GM12865 (cell line): ENCODE measurements around the gene ADAM15.

Source experiments
- DNase-seq: peaks from one replicate; pipeline ENCODE4 v3.0.0; 2010; ENCODE audit warnings: low read depth
- H3K4me3 ChIP-seq: 2 replicates; pipeline ENCODE4 v1.5.1; 2011; ENCODE audit warnings: mild to moderate bottlenecking, low read depth, low read length, control low read depth
- TF ChIP-seq, protein P1 (sequence below): IDR thresholded peaks from 2 replicates; pipeline ENCODE4 v1.5.1; 2011; ENCODE audit warnings: low read length, control low read depth, low read depth, inconsistent platforms; ENCODE audit not compliant: insufficient read depth; ENCODE audit errors: missing control alignments

The ADAM15 gene

DNA sequence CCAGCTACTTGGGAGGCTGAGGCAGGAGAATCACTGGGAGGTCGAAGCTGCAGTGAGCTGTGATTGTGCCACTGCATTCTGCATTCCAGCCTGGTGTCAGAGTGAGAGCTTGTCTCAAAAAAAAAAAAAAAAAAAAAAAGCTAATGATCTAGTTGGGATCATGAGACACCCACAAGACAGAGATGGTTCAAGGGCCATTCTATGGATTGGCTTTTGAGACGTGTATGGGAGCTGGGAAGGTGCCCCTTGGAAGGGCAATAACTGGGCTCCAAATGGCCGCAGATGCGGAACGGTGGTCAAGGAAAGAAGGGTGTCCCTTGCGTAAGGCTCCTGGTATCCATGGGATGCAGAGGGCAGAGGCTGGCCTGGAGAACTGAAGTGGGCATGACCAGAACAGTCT is 6.8 kb upstream of the ADAM15 start:
- TF ChIP-seq, protein P1, sequence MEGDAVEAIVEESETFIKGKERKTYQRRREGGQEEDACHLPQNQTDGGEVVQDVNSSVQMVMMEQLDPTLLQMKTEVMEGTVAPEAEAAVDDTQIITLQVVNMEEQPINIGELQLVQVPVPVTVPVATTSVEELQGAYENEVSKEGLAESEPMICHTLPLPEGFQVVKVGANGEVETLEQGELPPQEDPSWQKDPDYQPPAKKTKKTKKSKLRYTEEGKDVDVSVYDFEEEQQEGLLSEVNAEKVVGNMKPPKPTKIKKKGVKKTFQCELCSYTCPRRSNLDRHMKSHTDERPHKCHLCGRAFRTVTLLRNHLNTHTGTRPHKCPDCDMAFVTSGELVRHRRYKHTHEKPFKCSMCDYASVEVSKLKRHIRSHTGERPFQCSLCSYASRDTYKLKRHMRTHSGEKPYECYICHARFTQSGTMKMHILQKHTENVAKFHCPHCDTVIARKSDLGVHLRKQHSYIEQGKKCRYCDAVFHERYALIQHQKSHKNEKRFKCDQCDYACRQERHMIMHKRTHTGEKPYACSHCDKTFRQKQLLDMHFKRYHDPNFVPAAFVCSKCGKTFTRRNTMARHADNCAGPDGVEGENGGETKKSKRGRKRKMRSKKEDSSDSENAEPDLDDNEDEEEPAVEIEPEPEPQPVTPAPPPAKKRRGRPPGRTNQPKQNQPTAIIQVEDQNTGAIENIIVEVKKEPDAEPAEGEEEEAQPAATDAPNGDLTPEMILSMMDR: no peak
- DNase-seq: no peak
- H3K4me3 ChIP-seq: no peak overlapping the region

DNA sequence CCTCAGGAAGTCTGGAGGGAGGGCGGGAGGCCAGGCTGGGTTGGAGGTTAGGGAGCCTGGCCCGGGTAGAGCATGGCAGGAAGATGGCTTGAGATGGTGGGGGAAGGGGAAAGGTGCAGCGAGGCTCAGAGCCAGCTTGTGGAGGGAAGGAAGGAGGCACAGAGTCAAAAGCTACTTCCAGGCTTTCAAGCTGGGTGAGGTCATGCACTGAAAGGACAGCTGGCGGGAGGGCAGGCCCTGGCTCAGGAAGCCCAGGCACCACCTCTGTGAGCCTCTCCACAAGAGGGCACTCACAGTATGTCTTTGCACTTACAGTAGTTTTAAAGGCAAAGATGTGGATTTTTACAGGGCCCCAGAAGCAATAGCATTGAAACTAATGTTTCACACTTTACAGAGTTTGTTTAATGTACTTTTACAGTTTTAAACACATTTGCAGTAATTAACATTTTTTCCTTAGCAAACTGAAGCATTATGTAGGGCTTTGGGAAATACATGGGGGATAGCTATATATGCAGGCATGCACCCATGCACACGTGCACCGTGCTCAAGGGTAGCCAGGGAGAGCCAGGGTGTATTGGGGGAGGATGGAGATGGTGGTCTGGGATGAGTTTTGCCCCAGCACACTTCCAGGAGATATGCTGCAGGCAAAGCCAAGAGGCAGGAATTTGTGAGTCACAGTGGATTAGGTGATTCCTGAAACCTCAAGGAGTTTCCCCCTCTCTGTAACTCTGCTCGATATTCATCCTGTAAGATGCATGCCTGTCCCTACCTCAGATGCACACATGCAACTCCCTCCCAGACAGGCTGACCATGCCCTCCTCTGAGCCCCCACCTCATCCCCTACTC is 6.1 kb upstream of the ADAM15 start:
- no peak overlapping the region for H3K4me3 ChIP-seq
- TF ChIP-seq, protein P1: peak; percentile 68
- peak; percentile 81 for DNase-seq

DNA sequence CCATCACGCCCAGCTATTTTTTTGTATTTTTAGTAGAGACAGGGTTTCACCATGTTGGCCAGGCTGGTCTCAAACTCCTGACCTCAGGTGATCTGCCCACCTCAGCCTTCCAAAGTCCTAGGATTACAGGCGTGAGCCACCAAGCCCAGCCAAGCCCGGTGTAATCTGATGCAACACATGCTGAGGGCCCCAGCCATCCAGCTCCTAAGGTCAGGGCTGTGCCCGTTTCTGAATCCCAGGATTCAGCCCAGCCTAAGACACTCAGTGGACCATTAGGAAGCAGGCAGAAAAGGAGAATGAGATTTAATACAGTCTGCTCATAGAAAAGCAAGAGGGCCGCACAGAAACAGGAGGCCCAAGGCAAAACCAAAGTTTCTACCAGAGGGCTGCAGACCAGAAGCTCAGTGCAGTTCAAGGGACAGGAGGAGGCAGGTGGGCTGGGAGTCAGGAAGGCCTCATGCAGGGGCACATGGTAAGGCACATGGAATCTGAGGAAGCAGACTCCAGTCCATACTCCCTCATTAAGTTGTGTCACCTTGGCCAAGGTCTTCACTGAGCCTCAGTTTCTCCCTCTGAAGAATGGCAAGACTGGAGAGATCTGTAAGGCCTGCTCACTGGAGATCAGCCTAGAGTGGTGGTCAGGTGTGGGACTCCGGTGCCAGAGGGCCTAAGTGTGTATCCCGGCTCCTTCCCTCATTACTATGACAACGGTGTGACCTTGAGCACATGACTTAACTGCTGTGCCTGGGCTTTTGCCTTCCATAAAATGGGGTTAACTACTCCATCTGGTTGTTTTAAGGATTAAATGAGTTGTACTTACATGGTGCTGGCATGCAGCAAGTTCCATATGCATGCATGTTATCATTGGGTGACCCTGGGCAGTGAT is 2.4 kb upstream of the ADAM15 start:
- H3K4me3 ChIP-seq: no peak overlapping the region
- no peak for DNase-seq
- TF ChIP-seq, protein P1: no peak

DNA sequence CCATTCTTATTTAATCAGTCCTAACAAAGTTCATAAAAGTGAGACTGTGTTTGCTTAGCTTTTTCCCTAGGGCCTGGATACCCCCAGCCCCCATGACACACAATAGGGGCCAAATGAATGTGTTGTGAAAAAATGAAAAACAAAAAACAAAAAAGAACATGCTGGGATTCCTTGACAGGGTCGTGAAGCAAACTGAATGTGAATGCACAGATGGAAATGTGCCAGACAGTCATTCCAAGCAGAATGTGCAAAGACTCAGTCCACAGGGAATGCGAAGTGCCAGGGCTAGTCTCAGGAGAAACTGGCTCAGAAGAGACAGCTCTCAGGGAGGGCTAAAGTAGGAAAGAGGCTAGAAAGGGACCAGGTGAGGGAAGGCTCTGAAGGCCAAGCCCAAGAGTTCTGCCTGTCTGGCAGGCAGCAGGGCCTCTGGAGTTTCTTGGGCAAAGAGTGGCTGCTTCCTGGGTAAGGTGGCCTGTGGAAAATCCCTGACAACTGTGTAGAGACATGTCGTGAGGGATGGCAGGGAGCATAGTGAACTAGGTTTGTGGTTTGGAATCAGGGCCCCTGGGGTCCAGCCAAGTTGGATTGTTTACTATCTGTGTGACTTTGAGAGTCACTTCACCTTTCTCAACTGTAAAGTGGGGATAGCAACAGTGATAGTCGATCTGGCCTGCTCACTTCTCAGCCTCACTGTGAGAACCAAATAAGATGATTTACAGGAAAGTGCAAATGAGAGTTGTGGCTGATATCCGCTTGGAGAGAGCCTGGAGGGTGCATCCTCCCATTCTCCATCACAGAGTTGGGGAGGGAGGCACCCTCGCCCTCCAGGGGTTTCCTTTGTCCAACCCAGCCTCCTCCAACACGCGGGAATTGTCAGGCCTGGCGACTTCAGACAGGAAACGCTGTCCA is 1.2 kb upstream of the ADAM15 start:
- TF ChIP-seq, protein P1: no peak
- H3K4me3 ChIP-seq: peak overlapping the region; percentile 76
- no peak for DNase-seq

DNA sequence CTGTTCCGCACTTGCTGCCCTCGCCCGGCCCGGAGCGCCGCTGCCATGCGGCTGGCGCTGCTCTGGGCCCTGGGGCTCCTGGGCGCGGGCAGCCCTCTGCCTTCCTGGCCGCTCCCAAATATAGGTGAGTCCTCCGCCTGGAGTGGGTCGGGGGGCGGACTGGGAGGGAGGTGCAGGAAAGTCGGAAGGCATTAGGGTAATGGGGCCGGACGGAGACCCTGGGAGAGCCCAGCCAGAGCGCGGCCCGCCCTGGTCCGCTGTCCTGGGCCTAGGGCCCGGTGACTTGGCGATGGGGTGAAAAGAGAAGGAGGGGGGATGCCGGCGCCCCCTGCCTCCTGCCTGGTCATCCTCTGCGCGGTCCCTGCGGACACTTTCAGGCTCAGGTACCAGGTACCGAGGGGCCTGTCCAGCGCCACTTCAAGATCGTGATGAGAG is 243 bp downstream of the ADAM15 start:
- TF ChIP-seq, protein P1: no peak
- DNase-seq: no peak
- peak overlapping the region; percentile 78 for H3K4me3 ChIP-seq

DNA sequence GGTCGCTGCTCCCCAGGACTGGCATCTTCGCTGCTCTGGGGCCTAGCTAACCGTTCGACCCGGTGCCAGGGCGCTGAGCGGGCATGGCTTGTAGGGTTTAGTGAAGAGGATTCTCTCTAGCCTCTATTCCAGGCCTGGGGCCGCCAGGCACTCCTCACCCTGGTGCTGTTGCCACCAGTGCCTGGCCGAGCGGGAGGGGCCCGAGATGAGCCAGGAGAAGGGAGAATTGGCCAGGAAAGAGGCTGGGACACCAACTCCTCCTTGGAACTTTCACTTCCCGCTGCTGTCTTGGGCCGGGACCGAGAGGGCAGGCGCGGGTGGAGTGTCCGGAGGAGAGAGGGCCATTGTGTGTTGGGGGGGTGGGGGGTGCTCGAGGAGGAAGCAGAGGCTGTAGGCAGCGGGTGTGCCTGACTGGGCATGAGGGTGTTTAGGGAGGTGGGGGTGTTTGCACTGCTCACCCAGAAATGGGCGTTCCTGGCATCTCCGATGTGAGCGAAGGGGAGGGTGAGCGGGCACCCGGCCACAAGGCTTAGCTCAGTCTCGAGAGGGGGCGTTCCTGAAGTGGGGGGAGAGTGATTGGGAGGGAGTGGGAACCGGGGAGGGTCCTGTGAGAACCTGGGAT is 772 bp downstream of the ADAM15 start:
- DNase-seq: no peak
- TF ChIP-seq, protein P1: no peak
- H3K4me3 ChIP-seq: peak overlapping the region; percentile 78
